Astrocyte (in vitro differentiated cells and primary cell): ENCODE results near the gene C1orf21. TPM values are rescaled to one million over a fixed set of nuclear protein-coding genes. Genes with fewer than 3 reads are reported as not detected.

Source experiments
- DNase-seq: peaks from one replicate; pipeline ENCODE4 v3.0.0-alpha.2; 2010; ENCODE audit warnings: low read depth
- FAIRE-seq: peaks from 2 replicates; lab custom pipeline; 2011; peaks lifted over from hg19 to GRCh38; lab: Jason Lieb, UNC
- H2AFZ ChIP-seq: 2 replicates; pipeline ENCODE4 v1.6.0; 2012; ENCODE audit warnings: low read depth, low read length, inconsistent platforms
- H3K27ac ChIP-seq: 2 replicates; pipeline ENCODE4 v1.5.1; 2011; ENCODE audit warnings: low read depth, low read length, inconsistent platforms
- H3K27me3 ChIP-seq: 2 replicates; pipeline ENCODE4 v1.6.0; 2011; ENCODE audit warnings: low read length, inconsistent platforms; ENCODE audit not compliant: insufficient read depth
- H3K36me3 ChIP-seq: 2 replicates; pipeline ENCODE4 v1.5.1; 2011; ENCODE audit warnings: low read length, inconsistent platforms; ENCODE audit not compliant: insufficient read depth
- H3K4me1 ChIP-seq: 2 replicates; pipeline ENCODE4 v1.5.1; 2011; ENCODE audit warnings: low read length, inconsistent platforms; ENCODE audit not compliant: insufficient read depth
- H3K4me2 ChIP-seq: 2 replicates; pipeline ENCODE4 v1.6.0; 2012; ENCODE audit warnings: low read length, inconsistent platforms
- H3K4me3 ChIP-seq: 2 replicates; pipeline ENCODE4 v1.5.1; 2011; ENCODE audit warnings: low read depth, mild to moderate bottlenecking, low read length, inconsistent platforms; ENCODE audit not compliant: insufficient read depth
- H3K79me2 ChIP-seq: 2 replicates; pipeline ENCODE4 v1.6.0; 2012; ENCODE audit warnings: mild to moderate bottlenecking, low read length, inconsistent platforms; ENCODE audit not compliant: insufficient read depth
- H3K9ac ChIP-seq: 2 replicates; pipeline ENCODE4 v1.6.0; 2012; ENCODE audit warnings: mild to moderate bottlenecking, low read length, inconsistent platforms
- H3K9me3 ChIP-seq: 2 replicates; pipeline ENCODE4 v1.5.1; 2012; ENCODE audit warnings: low read depth, mild to moderate bottlenecking, low read length, inconsistent platforms; ENCODE audit not compliant: insufficient read depth
- H4K20me1 ChIP-seq: 2 replicates; pipeline ENCODE4 v1.6.0; 2012; ENCODE audit warnings: low read length, inconsistent platforms; ENCODE audit not compliant: insufficient read depth
- H3K27ac Mint-ChIP-seq: one replicate; pipeline ENCODE4 v1.8.0; 2021; ENCODE audit warnings: mild to moderate bottlenecking, mixed read lengths; ENCODE audit not compliant: unreplicated experiment
- H3K27me3 Mint-ChIP-seq: one replicate; pipeline ENCODE4 v1.8.0; 2021; ENCODE audit warnings: low read depth, mixed read lengths; ENCODE audit not compliant: unreplicated experiment
- H3K36me3 Mint-ChIP-seq: one replicate; pipeline ENCODE4 v1.8.0; 2021; ENCODE audit warnings: low read depth, mixed read lengths; ENCODE audit not compliant: unreplicated experiment
- H3K4me1 Mint-ChIP-seq: one replicate; pipeline ENCODE4 v1.8.0; 2021; ENCODE audit warnings: low read depth, mixed read lengths; ENCODE audit not compliant: unreplicated experiment
- H3K4me3 Mint-ChIP-seq: one replicate; pipeline ENCODE4 v1.8.0; 2021; ENCODE audit warnings: mild to moderate bottlenecking, moderate library complexity, mixed read lengths; ENCODE audit not compliant: unreplicated experiment
- H3K9me3 Mint-ChIP-seq: one replicate; pipeline ENCODE4 v1.8.0; 2021; ENCODE audit warnings: mild to moderate bottlenecking, mixed read lengths; ENCODE audit not compliant: unreplicated experiment
- CTCF ChIP-seq: IDR thresholded peaks from 2 replicates; pipeline ENCODE4 v1.5.1; 2011; ENCODE audit warnings: low read depth, mild to moderate bottlenecking, inconsistent platforms, low read length, moderate library complexity; ENCODE audit not compliant: insufficient read depth
- EZH2 ChIP-seq: IDR thresholded peaks from 2 replicates; pipeline ENCODE4 v1.6.1; 2012; ENCODE audit warnings: mild to moderate bottlenecking, low read length, inconsistent platforms; ENCODE audit not compliant: insufficient read depth
- total RNA-seq: library from RNA; stranded (reverse); gene quantifications from 2 replicates; pipeline ENCODE4 v1.2.1, GENCODE V29; 2021

C1orf21 gene
- total RNA-seq, 1 donor from 2014 or later = 15.1 TPM

- Mint-ChIP-seq H3K4me3 (no peak overlapping the region), H3K36me3 (no peaks in the 10 kb centered on the region), H3K4me1 (no peaks in the 10 kb centered on the region), H3K27ac (no peak overlapping the region), H3K9me3 (no peaks in the 10 kb centered on the region), H3K27me3 (no peaks in the 10 kb centered on the region)
- no peaks in the 10 kb centered on the region for H3K4me1 ChIP-seq
- H3K27ac ChIP-seq = no peak overlapping the region
- H3K4me2 ChIP-seq = no peak overlapping the region
- no peaks in the 10 kb centered on the region for H3K79me2 ChIP-seq
- no peak overlapping the region for H3K4me3 ChIP-seq
- H3K9me3 ChIP-seq = no peaks in the 10 kb centered on the region
- no peak overlapping the region for H3K9ac ChIP-seq
- FAIRE-seq = peak; percentile 85
- H2AFZ ChIP-seq = no peak overlapping the region
- no peaks in the 10 kb centered on the region for H3K36me3 ChIP-seq
- H4K20me1 ChIP-seq = no peaks in the 10 kb centered on the region
- TF ChIP-seq CTCF (no peak), EZH2 (no peak)
- DNase-seq = peak; percentile 10
- H3K27me3 ChIP-seq = no peaks in the 10 kb centered on the region
Measured at GRCh38 chr1:184535191-184535970, 148.6 kb downstream of the C1orf21 start.

- Histone ChIP-seq H3K4me3 (no peak overlapping the region), H2AFZ (no peak overlapping the region), H3K79me2 (no peaks in the 10 kb centered on the region), H3K9me3 (no peaks in the 10 kb centered on the region), H3K4me1 (no peaks in the 10 kb centered on the region), H3K36me3 (no peaks in the 10 kb centered on the region), H3K27ac (no peak overlapping the region), H3K27me3 (no peaks in the 10 kb centered on the region), H3K9ac (no peak overlapping the region), H3K4me2 (no peak overlapping the region), H4K20me1 (no peaks in the 10 kb centered on the region)
- no peak for TF ChIP-seq CTCF
- TF ChIP-seq EZH2 = no peak
- H3K36me3 Mint-ChIP-seq = no peaks in the 10 kb centered on the region
- no peak overlapping the region for H3K4me3 Mint-ChIP-seq
- H3K27ac Mint-ChIP-seq = no peak overlapping the region
- FAIRE-seq (no peak), DNase-seq (no peak)
- no peaks in the 10 kb centered on the region for H3K9me3 Mint-ChIP-seq
- no peaks in the 10 kb centered on the region for H3K27me3 Mint-ChIP-seq
- H3K4me1 Mint-ChIP-seq = no peaks in the 10 kb centered on the region
Measured at GRCh38 chr1:184536246-184536985, 149.6 kb downstream of the C1orf21 start.
